A549 (cell line): ENCODE data around the gene SYT2.
A peak's percentile ranks its signal among the peaks of the same experiment; 100 is the strongest.

Experiments used
- HDAC2 ChIP-seq: fragments of 200-600 bp; sonication (generic); IDR thresholded peaks from 2 replicates; pipeline ENCODE4 v1.6.1; 2016
- RCOR1 ChIP-seq: fragments of 150-350 bp; IDR thresholded peaks from 2 replicates; pipeline ENCODE4 v1.6.1; 2014; ENCODE audit warnings: antibody characterized with exemption, low read length, low read depth
- ZNF302 ChIP-seq: fragments of 250-450 bp; sonication (Bioruptor Pico); IDR thresholded peaks from 2 replicates; pipeline ENCODE4 v1.9.0; 2021; ENCODE audit warnings: inconsistent platforms, mild to moderate bottlenecking, moderate library complexity
- TF ChIP-seq, protein P1 (sequence below): fragments of >200 bp; sonication (Bioruptor Twin); formaldehyde crosslinking; IDR thresholded peaks from 3 replicates; pipeline ENCODE4 v1.5.1; 2016

DNA sequence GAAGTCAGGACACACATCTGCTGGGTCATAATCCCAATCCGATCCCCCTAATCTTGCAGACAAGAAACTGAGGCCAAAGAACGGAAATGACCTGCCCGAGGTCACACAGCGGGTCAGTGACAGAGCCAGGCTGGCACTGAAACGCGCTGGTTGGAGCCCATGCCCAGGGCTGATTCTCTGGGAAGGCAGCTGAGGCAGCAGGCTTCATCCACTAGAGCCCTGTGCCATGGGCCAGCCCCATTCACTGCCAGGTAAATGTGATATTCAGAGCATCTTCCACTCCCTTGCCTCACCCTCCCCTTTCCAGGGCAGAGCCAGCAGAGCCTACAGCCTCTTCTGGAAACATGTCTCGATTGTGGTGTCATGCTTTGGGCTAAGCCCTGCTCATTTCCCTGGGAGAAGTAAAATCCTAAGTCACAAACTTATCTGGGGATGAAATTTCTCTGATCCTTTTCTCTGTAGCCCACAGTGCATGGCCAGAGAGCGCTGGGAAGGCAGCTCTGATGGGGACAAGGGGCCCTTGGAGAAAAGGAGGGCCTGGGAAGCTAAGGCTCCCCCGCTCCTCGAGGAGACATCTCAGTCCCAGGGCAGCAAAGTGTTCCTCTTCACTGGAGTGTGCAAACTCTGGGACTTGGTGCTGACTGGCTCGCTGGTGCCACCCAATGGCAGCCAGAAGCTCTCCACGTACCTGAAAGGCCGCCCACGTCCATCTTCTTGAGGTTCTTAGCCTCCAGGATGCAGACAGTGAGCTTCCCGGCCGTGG, 110.4 kb downstream of the SYT2 start:
- TF ChIP-seq, protein P1, sequence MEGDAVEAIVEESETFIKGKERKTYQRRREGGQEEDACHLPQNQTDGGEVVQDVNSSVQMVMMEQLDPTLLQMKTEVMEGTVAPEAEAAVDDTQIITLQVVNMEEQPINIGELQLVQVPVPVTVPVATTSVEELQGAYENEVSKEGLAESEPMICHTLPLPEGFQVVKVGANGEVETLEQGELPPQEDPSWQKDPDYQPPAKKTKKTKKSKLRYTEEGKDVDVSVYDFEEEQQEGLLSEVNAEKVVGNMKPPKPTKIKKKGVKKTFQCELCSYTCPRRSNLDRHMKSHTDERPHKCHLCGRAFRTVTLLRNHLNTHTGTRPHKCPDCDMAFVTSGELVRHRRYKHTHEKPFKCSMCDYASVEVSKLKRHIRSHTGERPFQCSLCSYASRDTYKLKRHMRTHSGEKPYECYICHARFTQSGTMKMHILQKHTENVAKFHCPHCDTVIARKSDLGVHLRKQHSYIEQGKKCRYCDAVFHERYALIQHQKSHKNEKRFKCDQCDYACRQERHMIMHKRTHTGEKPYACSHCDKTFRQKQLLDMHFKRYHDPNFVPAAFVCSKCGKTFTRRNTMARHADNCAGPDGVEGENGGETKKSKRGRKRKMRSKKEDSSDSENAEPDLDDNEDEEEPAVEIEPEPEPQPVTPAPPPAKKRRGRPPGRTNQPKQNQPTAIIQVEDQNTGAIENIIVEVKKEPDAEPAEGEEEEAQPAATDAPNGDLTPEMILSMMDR: peak; percentile 84
- TF ChIP-seq ZNF302 (CRISPR knock-in tag) (no peak), RCOR1 (no peak), HDAC2 (no peak)
